NOMO-1 treated with DMSO at 0.1 percent for 48 hours (cell line): ENCODE data around the gene ATP2B2.

Experiments
- DNase-seq: peaks from one replicate; lab custom pipeline; 2025; ENCODE audit not compliant: unreplicated experiment; lab: John Stamatoyannopoulos, UW

The ATP2B2 gene

DNA sequence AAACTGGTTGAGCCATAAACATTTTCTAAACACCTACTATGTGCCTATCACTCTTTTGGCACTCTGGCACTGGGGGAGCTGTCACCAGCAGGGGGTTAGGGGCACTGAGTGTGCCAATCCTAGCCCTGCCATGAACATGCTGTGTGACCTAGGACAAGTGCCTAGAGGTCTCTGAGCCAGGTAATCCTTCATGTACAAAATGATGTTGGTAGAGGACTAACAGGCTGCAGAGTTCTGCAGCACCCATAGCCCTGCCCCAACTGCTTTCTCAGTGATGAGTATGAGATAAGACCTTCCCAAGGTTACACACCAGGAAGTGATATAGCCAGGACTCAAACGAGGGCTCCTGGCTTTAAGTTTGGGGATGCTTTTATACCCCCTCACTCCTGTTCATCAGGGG lies 99.6 kb downstream of the ATP2B2 start:
- no peak for DNase-seq

DNA sequence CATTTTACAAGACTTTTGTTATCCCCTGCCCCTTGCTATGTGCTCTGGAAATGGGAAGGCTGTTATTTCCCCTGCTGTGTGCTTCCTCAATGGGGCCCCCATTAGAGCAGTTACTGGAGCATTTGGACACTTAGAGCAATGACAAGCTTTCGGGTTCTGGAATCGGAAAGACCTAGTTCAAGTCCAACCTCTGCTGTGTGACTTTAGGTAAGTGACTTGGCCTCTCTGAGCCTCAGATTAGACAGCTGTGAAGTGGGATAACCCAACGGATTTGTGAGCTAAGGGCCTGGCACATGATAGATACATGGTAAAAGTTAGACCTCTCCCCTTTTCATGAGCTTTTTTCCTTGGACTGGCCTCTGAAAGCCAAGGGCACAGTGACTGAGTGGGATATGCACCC lies 100.5 kb downstream of the ATP2B2 start:
- DNase-seq = no peak

- DNase-seq = no peak
Observed at GRCh38 chr3:10404377-10404776, 101.0 kb downstream of the ATP2B2 start.

- no peak for DNase-seq
Observed at GRCh38 chr3:10401990-10402761, 103.2 kb downstream of the ATP2B2 start.

- no peak for DNase-seq
Observed at GRCh38 chr3:10400749-10401495, 104.5 kb downstream of the ATP2B2 start.

DNA sequence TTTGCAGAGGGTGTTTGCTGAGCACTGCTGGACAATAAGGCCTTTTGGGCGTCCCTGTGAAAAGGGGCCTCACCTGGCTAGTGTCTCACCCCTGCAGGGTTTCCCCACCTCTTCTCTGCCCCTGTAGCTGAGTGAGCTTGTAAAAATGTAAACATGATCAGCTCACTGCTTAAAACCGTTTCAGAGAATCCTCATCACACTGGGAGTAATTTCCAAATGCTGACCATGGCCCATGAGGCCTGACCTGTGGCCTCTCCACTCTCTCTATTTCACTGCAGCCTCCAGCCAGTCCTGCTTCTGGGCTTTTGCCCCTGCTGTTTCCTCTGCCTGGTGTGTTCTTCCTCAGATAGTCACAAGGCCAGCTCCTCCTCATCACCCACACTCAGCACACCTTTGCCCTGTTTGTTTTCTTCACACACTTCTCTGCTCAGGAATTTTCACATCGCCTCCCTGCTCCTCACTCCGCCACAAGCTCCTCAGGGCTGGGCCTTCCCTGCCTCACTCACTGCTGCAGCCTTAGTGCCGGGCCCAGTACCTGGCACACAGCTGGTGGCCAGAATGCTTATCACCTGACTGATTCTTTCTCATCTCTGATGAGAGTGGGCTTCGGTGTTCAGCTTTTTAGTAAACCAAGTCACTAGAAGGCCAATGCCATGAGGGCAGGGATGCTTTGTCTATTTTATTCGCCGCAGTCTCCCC lies 105.2 kb downstream of the ATP2B2 start:
- DNase-seq = no peak

DNA sequence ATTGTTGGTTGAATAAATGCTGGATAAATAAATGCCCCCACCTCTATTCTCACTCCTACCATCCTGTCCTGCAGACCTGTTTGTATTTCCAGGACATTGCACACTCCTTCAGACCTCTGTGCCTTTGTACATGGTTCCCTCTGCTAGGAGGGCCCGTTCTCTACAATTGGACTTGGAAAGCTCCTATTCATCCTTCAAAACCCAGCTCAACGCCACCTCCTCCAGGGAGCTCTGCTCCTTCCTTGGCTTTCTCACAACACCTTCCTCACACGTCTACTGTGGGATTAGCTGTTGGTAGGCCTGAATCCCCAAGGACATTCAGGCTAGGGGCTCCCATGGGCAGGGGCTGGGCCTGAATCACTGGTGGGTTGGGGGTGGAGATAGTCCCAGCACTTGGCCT lies 105.8 kb downstream of the ATP2B2 start:
- no peak for DNase-seq

DNA sequence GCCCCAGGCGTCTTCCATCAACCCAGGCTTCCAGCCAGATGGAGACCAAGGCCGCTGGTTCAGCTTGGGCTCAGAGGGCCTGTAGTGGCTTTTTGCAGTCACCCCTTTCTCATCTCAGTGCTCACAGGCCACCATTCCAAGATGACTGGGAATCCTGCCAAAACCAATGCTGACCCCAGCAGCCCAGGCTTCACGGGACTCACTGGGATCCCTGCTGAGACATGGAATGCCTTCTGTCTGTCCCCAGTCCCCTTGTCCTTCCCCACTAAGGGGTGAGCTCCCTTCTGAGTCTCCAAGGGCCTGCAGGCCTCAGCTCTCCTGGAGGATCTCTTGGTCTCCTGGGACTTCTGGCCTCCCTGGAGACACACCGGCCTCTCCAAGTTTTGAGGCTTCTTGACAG lies 107.0 kb downstream of the ATP2B2 start:
- no peak for DNase-seq

- DNase-seq = no peak
Observed at GRCh38 chr3:10397879-10398278, 107.5 kb downstream of the ATP2B2 start.

DNA sequence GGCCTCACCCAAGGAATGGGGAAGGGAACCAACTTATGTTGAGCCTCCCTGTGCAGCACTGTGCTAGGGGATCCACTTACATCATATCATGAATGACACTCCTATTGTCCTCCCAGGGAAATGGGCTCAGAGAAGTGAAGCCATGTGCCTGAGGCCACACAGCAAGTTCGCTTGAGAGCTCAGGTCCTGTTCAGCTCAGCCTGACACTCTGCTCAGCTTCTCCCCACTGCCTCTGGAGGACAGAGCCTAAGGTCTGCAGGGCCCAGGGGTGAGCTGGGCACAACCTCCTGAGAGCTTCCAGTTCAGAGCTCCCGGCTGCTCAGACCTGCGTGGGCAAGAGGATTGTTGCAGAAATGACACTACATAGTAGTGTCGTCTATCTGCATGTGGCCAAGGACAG lies 108.5 kb downstream of the ATP2B2 start:
- DNase-seq = no peak

- no peak for DNase-seq
Observed at GRCh38 chr3:10396083-10396482, 109.3 kb downstream of the ATP2B2 start.

DNA sequence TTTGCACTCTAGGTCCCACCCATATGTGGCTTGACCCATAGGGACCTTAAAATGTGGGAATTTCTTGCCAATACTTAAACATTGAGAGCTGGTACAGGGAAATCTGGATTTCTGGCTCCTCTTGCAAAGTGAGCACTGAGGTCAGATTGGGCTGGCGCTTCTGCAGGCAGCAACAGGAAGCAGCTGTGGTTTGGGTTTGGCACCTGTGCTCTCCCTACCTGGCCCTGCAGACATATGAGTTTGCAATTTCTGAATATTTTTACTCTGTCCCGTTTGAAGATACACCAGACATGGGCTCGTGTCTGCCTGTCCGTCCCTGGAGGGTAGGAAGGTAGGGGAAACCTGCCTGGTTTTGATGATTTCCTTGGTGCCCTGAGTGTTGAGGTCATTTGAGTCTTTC lies 109.7 kb downstream of the ATP2B2 start:
- no peak for DNase-seq

GRCh38 chr3:10395196-10395595 lies 110.2 kb downstream of the ATP2B2 start:
- no peak for DNase-seq

- no peak for DNase-seq
Observed at GRCh38 chr3:10394491-10395025, 110.8 kb downstream of the ATP2B2 start.

DNA sequence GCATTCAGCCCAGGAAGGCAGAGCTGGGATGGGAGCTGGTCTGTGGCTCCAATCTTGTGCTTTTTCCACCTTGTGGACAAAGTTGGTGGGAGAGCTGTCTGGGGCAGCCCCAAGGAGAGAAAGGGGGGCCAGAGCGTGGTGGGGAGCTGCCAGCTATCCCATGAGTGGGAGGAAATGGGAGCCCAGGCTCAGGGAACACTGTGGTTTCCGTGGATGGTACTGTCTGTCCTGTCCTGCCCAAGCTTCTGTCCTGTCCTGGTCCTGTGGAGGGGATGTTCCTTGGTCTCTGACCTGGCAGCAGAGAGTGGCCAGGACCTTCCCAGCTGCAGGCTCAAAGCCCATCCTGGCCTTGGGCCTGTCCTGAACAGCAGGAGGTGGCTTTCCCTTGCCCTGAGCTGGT lies 111.9 kb downstream of the ATP2B2 start:
- no peak for DNase-seq

DNA sequence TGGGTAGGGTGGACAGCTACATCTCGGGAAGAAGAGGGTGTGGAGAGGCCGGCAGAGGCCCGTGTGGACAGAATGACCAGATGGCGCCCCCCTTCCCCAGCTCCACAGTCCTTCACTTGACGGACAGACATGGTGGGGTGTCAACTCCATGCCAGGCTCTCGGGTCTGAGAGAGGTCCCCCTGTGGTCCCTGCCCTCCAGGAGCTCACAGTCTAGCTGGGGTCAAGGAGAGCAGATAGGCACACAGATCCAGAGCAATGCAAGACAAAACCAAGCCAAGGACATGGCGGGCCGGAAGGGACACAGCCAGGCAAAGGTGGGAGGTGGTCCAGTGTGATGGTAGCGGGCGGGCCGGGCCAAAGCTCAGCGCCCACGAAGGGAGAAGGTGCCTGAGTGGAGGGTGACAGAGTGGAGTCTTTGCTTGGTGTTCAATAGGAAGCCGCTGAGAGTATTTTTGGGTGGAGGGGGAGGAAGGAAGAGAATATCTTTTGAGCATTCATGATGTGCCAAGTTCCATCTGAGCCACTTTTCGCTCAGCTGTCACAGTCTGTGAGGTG lies 112.4 kb downstream of the ATP2B2 start:
- no peak for DNase-seq

DNA sequence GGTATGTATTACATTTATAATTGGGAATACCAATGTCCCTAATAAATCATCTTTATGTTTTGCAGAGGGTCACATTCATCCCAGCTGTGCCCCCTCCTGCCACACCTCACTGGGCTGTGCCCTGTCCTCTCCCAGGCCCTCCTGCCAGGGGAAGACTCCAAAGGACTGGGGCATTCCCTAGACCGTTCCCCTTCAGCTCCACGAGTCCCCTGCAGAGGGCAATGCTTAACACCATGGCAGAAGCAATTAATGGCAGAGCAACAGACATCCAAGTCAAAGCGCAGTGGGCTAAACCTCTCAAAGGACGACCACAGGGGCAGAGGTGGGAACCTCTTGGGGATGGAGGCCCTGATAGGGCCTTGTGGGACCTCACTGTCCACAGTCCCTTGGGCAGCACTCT lies 113.1 kb downstream of the ATP2B2 start:
- DNase-seq = no peak

GRCh38 chr3:10391391-10391790 lies 114.0 kb downstream of the ATP2B2 start:
- no peak for DNase-seq

GRCh38 chr3:10390641-10391373 lies 114.6 kb downstream of the ATP2B2 start:
- no peak for DNase-seq

DNA sequence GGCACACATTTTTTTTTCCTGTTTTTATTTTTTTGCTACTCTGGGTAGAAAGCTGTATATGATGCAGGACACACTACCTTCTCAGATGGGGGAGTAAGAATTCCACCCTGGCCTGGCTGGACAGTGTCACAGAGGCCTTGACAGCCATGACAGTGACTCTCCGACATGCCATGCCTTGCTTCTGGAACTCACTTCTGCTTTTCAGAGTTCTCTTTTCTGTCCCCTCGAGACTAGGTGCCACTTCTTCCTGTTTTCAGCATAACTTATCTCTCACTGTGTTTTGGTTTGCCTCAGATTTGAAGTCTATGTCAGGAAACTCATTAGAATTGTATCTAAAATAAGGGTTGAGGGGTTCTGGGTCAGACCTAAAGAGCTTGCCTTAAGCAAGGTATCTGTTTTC lies 115.4 kb downstream of the ATP2B2 start:
- peak; percentile 95 for DNase-seq

GRCh38 chr3:10389339-10389738 lies 116.0 kb downstream of the ATP2B2 start:
- no peak for DNase-seq
